Keratinocyte (primary cell): ENCODE data around the gene SH3RF2. TPM values are rescaled to one million over a fixed set of nuclear protein-coding genes. Genes with fewer than 3 reads are reported as not detected.

ENCODE experiments used
- DNase-seq: peaks from one replicate; pipeline ENCODE4 v3.0.0-alpha.2; 2011; ENCODE audit warnings: low read depth, missing footprints, low spot score
- FAIRE-seq: peaks from 2 replicates; lab custom pipeline; 2011; peaks lifted over from hg19 to GRCh38; lab: Jason Lieb, UNC
- H2AFZ ChIP-seq: 2 replicates; pipeline ENCODE4 v1.6.0; 2012; ENCODE audit warnings: low read length, control low read depth, inconsistent platforms; ENCODE audit not compliant: control insufficient read depth
- H3K27ac ChIP-seq: 2 replicates; pipeline ENCODE4 v1.5.1; 2011; ENCODE audit warnings: low read length; ENCODE audit not compliant: control insufficient read depth, insufficient read depth
- H3K27me3 ChIP-seq: 3 replicates; pipeline ENCODE4 v1.6.0; 2011; ENCODE audit warnings: low read length; ENCODE audit not compliant: control insufficient read depth, insufficient read depth; ENCODE audit errors: extremely low read depth
- H3K36me3 ChIP-seq, 2 experiments: 2 replicates in 1 of 2; 3 replicates in 1 of 2; pipeline ENCODE4 v1.5.1; 2011; ENCODE audit warnings: low read length in 2 of 2, mild to moderate bottlenecking in 1 of 2; ENCODE audit not compliant: control insufficient read depth in 2 of 2, insufficient read depth in 2 of 2; ENCODE audit errors: extremely low read depth in 1 of 2
- H3K4me1 ChIP-seq: 3 replicates; pipeline ENCODE4 v1.5.1; 2011; ENCODE audit warnings: low read length; ENCODE audit not compliant: control insufficient read depth, insufficient read depth; ENCODE audit errors: extremely low read depth
- H3K4me2 ChIP-seq: 3 replicates; pipeline ENCODE4 v1.6.0; 2011; ENCODE audit warnings: low read depth, low read length; ENCODE audit not compliant: control insufficient read depth, insufficient read depth; ENCODE audit errors: extremely low read depth
- H3K4me3 ChIP-seq, 3 experiments: fragments of 200-600 bp in 1 of 3; sonication (generic) in 1 of 3; 2 replicates in 2 of 3; 3 replicates in 1 of 3; pipeline ENCODE4 v1.5.1; 2011 to 2016; ENCODE audit warnings: low read length in 3 of 3, mild to moderate bottlenecking in 3 of 3, control low read depth in 2 of 3, inconsistent platforms in 1 of 3, low read depth in 1 of 3, mixed read lengths in 1 of 3, mixed run types in 1 of 3, moderate library complexity in 1 of 3; ENCODE audit not compliant: control insufficient read depth in 2 of 3, insufficient read depth in 2 of 3; ENCODE audit errors: extremely low read depth in 1 of 3
- H3K79me2 ChIP-seq: 2 replicates; pipeline ENCODE4 v1.6.0; 2012; ENCODE audit warnings: low read length; ENCODE audit not compliant: control insufficient read depth, insufficient read depth
- H3K9ac ChIP-seq: 3 replicates; pipeline ENCODE4 v1.6.0; 2011; ENCODE audit warnings: low read length; ENCODE audit not compliant: control insufficient read depth, insufficient read depth; ENCODE audit errors: extremely low read depth
- H3K9me1 ChIP-seq: 3 replicates; pipeline ENCODE4 v1.6.0; 2011; ENCODE audit warnings: low read length; ENCODE audit not compliant: control insufficient read depth, insufficient read depth; ENCODE audit errors: extremely low read depth
- H3K9me3 ChIP-seq: 2 replicates; pipeline ENCODE4 v1.5.1; 2012; ENCODE audit warnings: low read depth, low read length; ENCODE audit not compliant: control insufficient read depth
- H4K20me1 ChIP-seq: 3 replicates; pipeline ENCODE4 v1.6.0; 2011; ENCODE audit warnings: low read length; ENCODE audit not compliant: control insufficient read depth, insufficient read depth; ENCODE audit errors: extremely low read depth
- CTCF ChIP-seq, 3 experiments: IDR thresholded peaks in 1 of 3; conservative IDR thresholded peaks in 1 of 3; optimal IDR thresholded peaks in 1 of 3; 2 replicates in 2 of 3; 3 replicates in 1 of 3; pipeline versions ENCODE3 to v1.5.1; 2011; ENCODE audit warnings: low read length in 3 of 3, mild to moderate bottlenecking in 3 of 3, moderate library complexity in 2 of 3, control low read depth in 1 of 3, inconsistent platforms in 1 of 3; ENCODE audit not compliant: insufficient read depth in 2 of 3; ENCODE audit errors: extremely low read depth in 1 of 3
- EZH2 ChIP-seq: IDR thresholded peaks from one replicate; pipeline ENCODE4 v1.6.1; 2012; ENCODE audit warnings: inconsistent platforms, mild to moderate bottlenecking, low read length, moderate library complexity
- dilution Hi-C: fragments of 300-500 bp; cut with MboI; formaldehyde crosslinking; loops from one replicate; pipeline ENCODE4 v1.7.0; 2020; ENCODE audit warnings: low sequenced_read_pairs; ENCODE audit not compliant: extremely low pct_ligation_motif_present
- polyA plus RNA-seq, 5 experiments: library from polyadenylated mRNA; depleted of rRNA in 3 of 5; stranded (reverse) in 3 of 5; stranded (forward) in 1 of 5; unstranded in 1 of 5; fragments of >200 nt; gene quantifications; 1 replicate in 1 of 5; 2 replicates in 3 of 5; 3 replicates in 1 of 5; pipeline versions ENCODE4 v1.2.1 to v1.2.3, GENCODE V29; 2011 to 2012; ENCODE audit warnings: missing spikeins in 2 of 5, low read depth in 1 of 5, low replicate concordance in 1 of 5

SH3RF2 gene
- polyA plus RNA-seq, 1 donor (not counting 4 experiments of a cell fraction or from before 2014, with no cell fraction given), result 43.7 TPM

GRCh38 chr5:145975001-145975360 is 38.6 kb downstream of the SH3RF2 start:
- Histone ChIP-seq H3K27me3 (no peaks in the 10 kb centered on the region), H3K9ac (no peak overlapping the region), H3K36me3 (peaks cover 8 to 20% of the 10 kb centered on the region in 2 experiments), H3K4me3 (no peak overlapping the region), H3K9me3 (peaks cover 2% of the 10 kb centered on the region), H3K27ac (peak overlapping the region; percentile 77), H3K79me2 (peaks cover 47% of the 10 kb centered on the region), H3K9me1 (no peaks in the 10 kb centered on the region), H3K4me1 (peaks cover 57% of the 10 kb centered on the region), H2AFZ (no peak overlapping the region), H4K20me1 (no peaks in the 10 kb centered on the region), H3K4me2 (no peak overlapping the region)
- no peak for TF ChIP-seq EZH2
- FAIRE-seq (no peak), DNase-seq (no peak)
- dilution Hi-C loops, result no loop called here

DNA sequence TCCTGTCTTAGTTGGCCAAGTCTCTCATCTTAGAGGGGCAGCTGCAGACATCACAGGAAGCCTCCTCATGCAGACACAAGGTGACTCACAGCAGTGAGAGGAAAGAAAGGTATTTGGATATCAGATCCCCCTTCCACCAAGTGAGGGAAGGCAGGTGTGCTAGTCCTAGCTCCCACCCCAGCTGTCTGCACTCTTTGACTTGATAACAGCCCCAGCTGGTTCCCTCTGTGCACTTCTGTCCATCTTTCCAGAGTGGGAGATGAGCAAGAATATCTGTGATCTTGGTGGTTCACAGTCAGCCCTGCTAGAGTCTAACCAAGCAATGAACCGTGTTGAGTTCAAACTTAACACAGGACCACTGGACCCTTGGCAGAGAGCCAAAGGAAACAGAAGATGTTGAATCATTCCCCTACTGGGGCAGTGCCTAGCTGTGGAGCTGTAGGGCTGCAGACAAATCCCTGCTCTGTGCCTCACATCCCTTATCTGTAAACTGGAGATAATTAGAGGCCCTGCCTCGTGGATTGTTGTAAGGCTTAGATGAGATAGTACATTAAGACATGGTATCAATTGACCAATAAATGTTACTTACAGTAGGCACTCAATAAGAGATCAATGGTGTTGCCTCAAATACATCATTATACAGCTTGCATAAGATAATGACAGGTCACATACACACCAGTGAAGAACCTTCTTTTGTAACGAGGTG is 39.1 kb downstream of the SH3RF2 start:
- no peaks in the 10 kb centered on the region for H3K9me1 ChIP-seq
- dilution Hi-C loops, result no loop called here
- peaks cover 55% of the 10 kb centered on the region for H3K4me1 ChIP-seq
- H2AFZ ChIP-seq, result no peak overlapping the region
- peak; percentile 99 for FAIRE-seq
- TF ChIP-seq EZH2, result no peak
- peak; percentile 66 for DNase-seq
- peaks cover 46% of the 10 kb centered on the region for H3K79me2 ChIP-seq
- H3K4me2 ChIP-seq, result peak overlapping the region; percentile 61
- peaks cover 8 to 20% of the 10 kb centered on the region in 2 experiments for H3K36me3 ChIP-seq
- no peaks in the 10 kb centered on the region for H4K20me1 ChIP-seq
- H3K9me3 ChIP-seq, result peaks cover 2% of the 10 kb centered on the region
- H3K9ac ChIP-seq, result peak overlapping the region; percentile 39
- peak overlapping the region; percentile 77 for H3K27ac ChIP-seq
- H3K4me3 ChIP-seq, result no peak overlapping the region
- H3K27me3 ChIP-seq, result no peaks in the 10 kb centered on the region

GRCh38 chr5:145976431-145977155 is 40.2 kb downstream of the SH3RF2 start:
- FAIRE-seq, result peak; percentile 93
- H3K27ac ChIP-seq, result peak overlapping the region; percentile 77

More at GRCh38 chr5:145976431-145977155, 40.2 kb downstream of the SH3RF2 start:
- H3K27me3 ChIP-seq, result no peaks in the 10 kb centered on the region
- dilution Hi-C loops, result no loop called here
- no peak for DNase-seq
- H3K36me3 ChIP-seq, result peaks cover 8 to 20% of the 10 kb centered on the region in 2 experiments
- TF ChIP-seq EZH2 (no peak), CTCF (optimal IDR thresholded peaks at IDR 0.05 in 1 of 3, IDR thresholded peaks at IDR 0.05 in 1 of 3, conservative IDR thresholded peaks at IDR 0.05 in 1 of 3; ENCODE audit: extremely low read depth in 1 of 3, insufficient read depth in 2 of 3, low read length in 3 of 3) (no peak)
- H3K4me3 ChIP-seq, result peak overlapping the region in 1 of 3 experiments; percentile 2
- H2AFZ ChIP-seq, result no peak overlapping the region
- peaks cover 43% of the 10 kb centered on the region for H3K79me2 ChIP-seq
- H3K9me3 ChIP-seq, result peaks cover 2% of the 10 kb centered on the region
- peak overlapping the region; percentile 61 for H3K4me2 ChIP-seq
- peaks cover 50% of the 10 kb centered on the region for H3K4me1 ChIP-seq
- no peaks in the 10 kb centered on the region for H4K20me1 ChIP-seq
- peaks cover 2% of the 10 kb centered on the region for H3K9me1 ChIP-seq
- H3K9ac ChIP-seq, result peak overlapping the region; percentile 28
